Measurements from ENCODE around the gene MCAM.

MCAM gene

GRCh38 chr11:119329320-119329719 lies 12.4 kb upstream of the MCAM start:
- peaks cover 6 to 7% of the 10 kb centered on the region in 2 donors for H3K4me1 Mint-ChIP-seq
- ATAC-seq (replicated peaks) (no peak), DNase-seq (no peak)
- no peak overlapping the region for H3K27ac Mint-ChIP-seq
- H3K36me3 Mint-ChIP-seq = no peaks in the 10 kb centered on the region
- H3K4me3 Mint-ChIP-seq = no peak overlapping the region
- H3K9me3 Mint-ChIP-seq = no peaks in the 10 kb centered on the region
- peaks cover 0 to 4% of the 10 kb centered on the region in 2 donors for H3K27me3 Mint-ChIP-seq

GRCh38 chr11:119324189-119324588 lies 7.3 kb upstream of the MCAM start:
- peaks cover 10% of the 10 kb centered on the region in 2 donors for H3K27me3 Mint-ChIP-seq
- H3K9me3 Mint-ChIP-seq = no peaks in the 10 kb centered on the region
- H3K36me3 Mint-ChIP-seq = no peaks in the 10 kb centered on the region
- H3K4me3 Mint-ChIP-seq = no peak overlapping the region
- DNase-seq = no peak
- ATAC-seq (replicated peaks) = peak; percentile 44 to 54
- no peak overlapping the region for H3K27ac Mint-ChIP-seq
- H3K4me1 Mint-ChIP-seq = peaks cover 26 to 39% of the 10 kb centered on the region in 2 donors

GRCh38 chr11:119323532-119324033 lies 6.7 kb upstream of the MCAM start:
- H3K4me3 Mint-ChIP-seq = peak overlapping the region in 1 of 2 donors; percentile 36
- ATAC-seq (replicated peaks) (no peak), DNase-seq (no peak)
- no peaks in the 10 kb centered on the region for H3K9me3 Mint-ChIP-seq
- no peaks in the 10 kb centered on the region for H3K36me3 Mint-ChIP-seq
- no peak overlapping the region for H3K27ac Mint-ChIP-seq
- H3K27me3 Mint-ChIP-seq = peaks cover 16% of the 10 kb centered on the region in 2 donors
- H3K4me1 Mint-ChIP-seq = peaks cover 30 to 39% of the 10 kb centered on the region in 2 donors

GRCh38 chr11:119322921-119323531 lies 6.1 kb upstream of the MCAM start:
- H3K4me3 Mint-ChIP-seq = no peak overlapping the region
- ATAC-seq (replicated peaks) (no peak), DNase-seq (no peak)
- H3K4me1 Mint-ChIP-seq = peaks cover 30 to 39% of the 10 kb centered on the region in 2 donors
- H3K36me3 Mint-ChIP-seq = no peaks in the 10 kb centered on the region
- peaks cover 19 to 22% of the 10 kb centered on the region in 2 donors for H3K27me3 Mint-ChIP-seq
- no peak overlapping the region for H3K27ac Mint-ChIP-seq
- H3K9me3 Mint-ChIP-seq = no peaks in the 10 kb centered on the region

DNA sequence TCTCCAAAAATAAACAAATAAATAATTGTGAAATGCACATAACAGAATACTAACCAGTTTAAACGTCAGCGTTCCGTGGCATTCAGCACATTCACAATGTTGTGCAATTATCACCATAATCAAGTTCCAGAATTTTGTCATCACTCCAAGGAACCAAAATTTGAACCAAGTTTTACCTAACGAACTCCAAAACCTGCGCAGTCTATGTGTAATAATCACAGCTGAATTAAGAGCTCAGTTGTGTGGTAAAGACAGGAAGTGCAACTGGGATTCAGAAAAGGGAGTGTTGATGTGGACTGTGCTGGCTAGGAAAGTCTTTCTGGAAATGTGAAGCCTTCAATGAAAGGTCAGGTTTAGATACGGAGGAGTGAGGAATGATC lies 5.4 kb upstream of the MCAM start:
- Mint-ChIP-seq H3K27me3 (peaks cover 19 to 28% of the 10 kb centered on the region in 2 donors), H3K4me3 (no peak overlapping the region)

GRCh38 chr11:119320776-119321524 lies 4.0 kb upstream of the MCAM start:
- Mint-ChIP-seq H3K27me3 (peaks cover 19 to 38% of the 10 kb centered on the region in 2 donors), H3K9me3 (no peaks in the 10 kb centered on the region), H3K36me3 (no peaks in the 10 kb centered on the region), H3K27ac (peak overlapping the region; percentile 86), H3K4me1 (peaks cover 30 to 57% of the 10 kb centered on the region in 2 donors), H3K4me3 (peak overlapping the region; percentile 89 to 90)
- ATAC-seq (replicated peaks) (peak; percentile 66 to 72), DNase-seq (no peak)

More for the DNA sequence above, 5.4 kb upstream of the MCAM start:
- Mint-ChIP-seq H3K36me3 (no peaks in the 10 kb centered on the region), H3K27ac (no peak overlapping the region), H3K9me3 (no peaks in the 10 kb centered on the region), H3K4me1 (peaks cover 30 to 44% of the 10 kb centered on the region in 2 donors)
- DNase-seq (no peak), ATAC-seq (replicated peaks) (no peak)

GRCh38 chr11:119320240-119320775 lies 3.4 kb upstream of the MCAM start:
- Mint-ChIP-seq H3K4me3 (peak overlapping the region; percentile 7 to 73), H3K27me3 (peaks cover 23 to 44% of the 10 kb centered on the region in 2 donors), H3K9me3 (no peaks in the 10 kb centered on the region), H3K4me1 (peaks cover 35 to 63% of the 10 kb centered on the region in 2 donors), H3K27ac (no peak overlapping the region), H3K36me3 (no peaks in the 10 kb centered on the region)
- no peak for ATAC-seq (replicated peaks)
- DNase-seq = no peak

DNA sequence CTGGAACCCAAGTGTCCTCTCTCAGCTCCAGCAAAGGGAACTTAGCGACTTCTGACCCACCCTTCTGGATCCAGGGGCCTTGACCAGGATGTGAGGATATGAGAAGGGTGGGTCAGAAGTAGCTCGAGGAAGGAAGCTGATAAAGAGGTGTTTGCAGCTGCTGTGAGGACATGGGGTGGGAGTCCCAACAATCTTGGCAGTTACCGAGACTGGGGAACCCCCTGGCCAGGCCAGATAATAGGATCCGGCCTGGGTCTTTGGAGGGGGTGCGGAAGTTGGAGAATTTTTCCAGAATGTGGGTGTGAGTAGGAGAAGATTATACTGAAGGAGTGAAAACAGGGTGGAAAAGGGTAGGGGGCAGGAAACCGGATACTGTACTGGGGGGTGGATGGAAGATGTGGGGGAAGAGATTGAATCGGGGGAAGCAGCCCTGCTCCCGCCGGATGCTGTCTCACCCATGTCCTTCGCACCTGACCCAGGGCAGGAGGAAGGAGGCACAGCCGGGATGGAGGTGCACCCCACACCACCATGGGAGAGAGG lies 2.8 kb upstream of the MCAM start:
- Mint-ChIP-seq H3K4me1 (peaks cover 39 to 67% of the 10 kb centered on the region in 2 donors), H3K36me3 (no peaks in the 10 kb centered on the region), H3K4me3 (peak overlapping the region; percentile 26 to 73), H3K27ac (peak overlapping the region; percentile 27), H3K9me3 (no peaks in the 10 kb centered on the region), H3K27me3 (peaks cover 28 to 50% of the 10 kb centered on the region in 2 donors)
- no peak for ATAC-seq (replicated peaks)
- no peak for DNase-seq

DNA sequence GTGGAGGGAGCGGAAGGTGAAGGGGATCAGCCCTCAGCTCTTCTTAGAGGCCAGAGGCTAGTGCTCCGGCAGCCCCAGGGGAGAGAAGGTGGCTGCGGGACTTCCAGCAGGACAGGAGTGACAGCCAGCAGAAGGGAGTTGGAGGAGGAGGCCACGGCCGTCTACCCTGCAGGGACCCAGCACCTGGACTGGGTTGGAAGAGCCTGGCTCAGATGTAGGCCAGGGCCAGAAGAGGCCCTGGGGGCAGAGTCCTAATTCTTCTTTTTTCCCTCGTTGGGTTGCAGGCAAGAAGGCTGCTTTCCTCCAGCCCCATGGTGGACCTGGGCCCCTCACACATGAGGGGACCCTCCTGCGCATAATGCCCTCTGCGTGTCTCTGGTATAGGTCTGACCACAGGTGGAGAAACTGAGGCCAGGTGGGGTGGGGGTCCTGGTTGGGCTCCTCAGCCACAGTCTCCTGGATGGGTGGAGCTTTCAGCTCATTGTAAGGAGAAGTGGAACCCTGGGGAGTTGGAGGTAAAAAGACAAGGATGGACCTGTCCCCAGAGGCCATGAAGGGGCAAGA lies 2.3 kb upstream of the MCAM start:
- peaks cover 33 to 55% of the 10 kb centered on the region in 2 donors for H3K27me3 Mint-ChIP-seq
- no peak overlapping the region for H3K27ac Mint-ChIP-seq
- no peaks in the 10 kb centered on the region for H3K36me3 Mint-ChIP-seq
- H3K4me3 Mint-ChIP-seq = peak overlapping the region in 1 of 2 donors; percentile 4
- DNase-seq = no peak
- H3K4me1 Mint-ChIP-seq = peaks cover 35 to 64% of the 10 kb centered on the region in 2 donors
- no peak for ATAC-seq (replicated peaks)
- H3K9me3 Mint-ChIP-seq = no peaks in the 10 kb centered on the region

- Mint-ChIP-seq H3K27me3 (peaks cover 35 to 58% of the 10 kb centered on the region in 2 donors), H3K4me1 (peaks cover 28 to 56% of the 10 kb centered on the region in 2 donors), H3K9me3 (no peaks in the 10 kb centered on the region), H3K27ac (no peak overlapping the region), H3K36me3 (no peaks in the 10 kb centered on the region), H3K4me3 (no peak overlapping the region)
- no peak for DNase-seq
- no peak for ATAC-seq (replicated peaks)
These were observed 1.6 kb upstream of the MCAM start for GRCh38 chr11:119318240-119319135.

- Mint-ChIP-seq H3K4me3 (peak overlapping the region; percentile 21 to 79), H3K27ac (peak overlapping the region; percentile 31), H3K4me1 (peaks cover 26 to 52% of the 10 kb centered on the region in 2 donors), H3K36me3 (no peaks in the 10 kb centered on the region), H3K9me3 (no peaks in the 10 kb centered on the region), H3K27me3 (peaks cover 35 to 58% of the 10 kb centered on the region in 2 donors)
- ATAC-seq (replicated peaks) = no peak
- no peak for DNase-seq
These were observed 786 bp upstream of the MCAM start for GRCh38 chr11:119317592-119318239.

DNA sequence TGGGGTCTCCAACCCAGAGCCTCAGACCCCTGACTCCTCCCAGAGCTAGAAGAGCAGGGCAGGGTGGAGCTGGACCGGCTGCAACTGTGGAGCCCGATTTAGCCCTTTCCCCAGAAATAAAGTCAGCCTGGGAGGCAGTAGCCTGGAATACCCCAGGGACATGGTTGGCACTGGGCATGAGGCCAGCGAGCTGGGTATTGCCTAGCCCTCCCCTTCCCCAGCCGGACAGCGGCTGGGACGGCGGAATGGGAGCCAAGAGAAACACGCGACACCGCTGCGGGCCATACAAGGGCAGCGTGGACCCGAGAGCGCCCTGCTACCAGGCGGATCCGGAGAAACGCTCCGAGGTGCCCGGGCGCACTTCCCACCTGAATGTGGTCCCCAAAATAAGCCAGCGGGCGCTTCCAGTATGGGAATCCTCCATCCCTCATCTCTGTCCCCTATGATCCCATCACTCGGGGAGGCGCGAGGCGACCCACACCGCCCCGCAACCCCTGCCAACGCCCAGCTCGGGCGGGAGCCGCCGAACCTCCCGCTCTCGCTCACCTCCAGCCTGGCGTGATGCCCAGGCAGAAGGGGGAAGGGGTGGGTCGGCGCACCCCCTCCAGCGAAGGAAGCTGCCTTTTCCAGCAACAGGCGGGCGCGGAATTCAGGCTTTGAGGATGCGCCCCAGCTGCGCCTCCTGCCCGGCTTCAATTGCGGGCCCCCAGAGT lies 758 bp downstream of the MCAM start:
- Mint-ChIP-seq H3K9me3 (no peaks in the 10 kb centered on the region), H3K27ac (no peak overlapping the region), H3K27me3 (peaks cover 35 to 63% of the 10 kb centered on the region in 2 donors), H3K4me3 (peak overlapping the region; percentile 78 to 79), H3K36me3 (peaks cover 1 to 4% of the 10 kb centered on the region in 2 donors), H3K4me1 (peaks cover 18 to 40% of the 10 kb centered on the region in 2 donors)
- DNase-seq = no peak
- no peak for ATAC-seq (replicated peaks)

All from stimulated activated naive B cell treated with anti-CD40 and anti-IgM and Interleukin-4, amounts not matched to agents 10 μg/mL and 1 μg/mL and 100 μg/mL, for 72 hours (primary cell).